H1 (cell line): Measurements from ENCODE around the gene HOXB3. TPM values are rescaled to one million over a fixed set of nuclear protein-coding genes. Genes with fewer than 3 reads are reported as not detected.

ENCODE experiments used
- CTCF ChIA-PET: fragments of 300-600 bp; sonication (Branson Sonifier 250); formaldehyde crosslinking; loops from one replicate; lab custom pipeline; 2021; ENCODE audit not compliant: partially characterized antibody; lab: Charles Lee
- POLR2A ChIA-PET: fragments of 300-600 bp; sonication (Branson Sonifier 250); formaldehyde crosslinking; loops from one replicate; lab custom pipeline; 2021; ENCODE audit warnings: inconsistent platforms; ENCODE audit not compliant: partially characterized antibody; lab: Charles Lee
- DNase-seq, 2 experiments: peaks; one replicate each; pipeline versions ENCODE4 v3.0.0 to v3.0.0-alpha.2; 2010 to 2022; ENCODE audit warnings: low spot score in 2 of 2, low read depth in 1 of 2, mixed read lengths in 1 of 2
- FAIRE-seq: peaks from 2 replicates; lab custom pipeline; 2011; peaks lifted over from hg19 to GRCh38; lab: Jason Lieb, UNC
- H2AFZ ChIP-seq: 2 replicates; pipeline ENCODE4 v1.8.1; 2012; ENCODE audit warnings: low read length, inconsistent platforms
- H2AK5ac ChIP-seq: 2 replicates; pipeline ENCODE4 v1.6.1; 2013; ENCODE audit warnings: low read depth, low read length
- H2BK120ac ChIP-seq: replicated peaks from 2 replicates; pipeline ENCODE3; 2013; ENCODE audit warnings: low read depth, low read length, inconsistent platforms
- H2BK12ac ChIP-seq: 2 replicates; pipeline ENCODE4 v1.6.1; 2013; ENCODE audit warnings: low read depth, low read length
- H2BK15ac ChIP-seq: 2 replicates; pipeline ENCODE4 v1.6.1; 2013; ENCODE audit warnings: low read length
- H2BK20ac ChIP-seq: 2 replicates; pipeline ENCODE4 v1.6.1; 2013; ENCODE audit warnings: low read length
- H2BK5ac ChIP-seq: 2 replicates; pipeline ENCODE4 v1.6.1; 2013; ENCODE audit warnings: low read depth, low read length
- H3K14ac ChIP-seq: 2 replicates; pipeline ENCODE4 v1.6.1; 2013; ENCODE audit warnings: inconsistent platforms; ENCODE audit not compliant: insufficient read length
- H3K18ac ChIP-seq: 2 replicates; pipeline ENCODE4 v1.6.1; 2013; ENCODE audit warnings: low read length; ENCODE audit errors: extremely low read depth
- H3K23ac ChIP-seq: 2 replicates; pipeline ENCODE4 v1.6.1; 2013; ENCODE audit warnings: inconsistent platforms; ENCODE audit not compliant: insufficient read length
- H3K23me2 ChIP-seq: 2 replicates; pipeline ENCODE4 v1.6.1; 2013; ENCODE audit warnings: low read depth, low read length
- H3K27ac ChIP-seq: 2 replicates; pipeline ENCODE4 v1.6.1; 2011; ENCODE audit warnings: low read depth, low read length, inconsistent platforms
- H3K27me3 ChIP-seq, 4 experiments: replicated peaks in 1 of 4; 1 replicate in 1 of 4; 2 replicates in 3 of 4; pipeline versions ENCODE4 v1.6.1 to v1.8.1; 2011 to 2013; ENCODE audit warnings: low read length in 3 of 4, mild to moderate bottlenecking in 3 of 4, inconsistent platforms in 2 of 4, mixed read lengths in 2 of 4, moderate library complexity in 1 of 4; ENCODE audit not compliant: control insufficient read depth in 3 of 4, insufficient read depth in 3 of 4; ENCODE audit errors: extremely low read depth in 1 of 4
- H3K36me3 ChIP-seq, 4 experiments: 2 replicates each; pipeline versions ENCODE4 v1.6.1 to v1.8.1; 2011 to 2013; ENCODE audit warnings: mild to moderate bottlenecking in 4 of 4, low read length in 3 of 4, moderate library complexity in 2 of 4, control low read depth in 1 of 4, inconsistent platforms in 1 of 4; ENCODE audit not compliant: insufficient read depth in 4 of 4, control insufficient read depth in 2 of 4
- H3K4ac ChIP-seq: replicated peaks from 2 replicates; pipeline ENCODE3; 2013; ENCODE audit warnings: low read length, low read depth, mixed read lengths, inconsistent platforms; ENCODE audit not compliant: insufficient read length
- H3K4me1 ChIP-seq, 4 experiments: replicated peaks in 1 of 4; 1 replicate in 1 of 4; 2 replicates in 3 of 4; pipeline versions ENCODE4 v1.6.1 to v1.8.1; 2011 to 2013; ENCODE audit warnings: low read length in 3 of 4, inconsistent platforms in 2 of 4, mixed read lengths in 1 of 4; ENCODE audit not compliant: insufficient read depth in 4 of 4, control insufficient read depth in 3 of 4
- H3K4me2 ChIP-seq, 2 experiments: 2 replicates each; pipeline versions ENCODE4 v1.6.1 to v1.8.1; 2011 to 2013; ENCODE audit warnings: low read depth in 2 of 2, low read length in 2 of 2, control low read depth in 1 of 2, inconsistent platforms in 1 of 2, mild to moderate bottlenecking in 1 of 2; ENCODE audit not compliant: insufficient read depth in 1 of 2
- H3K4me3 ChIP-seq, 4 experiments: fragments of 200-600, 300-600 bp in 1 of 4; sonication (generic), shearing (Covaris generic), sonication (Bioruptor Twin) in 1 of 4; 2 replicates each; pipeline versions ENCODE4 v1.5.1 to v1.8.1; 2011 to 2016; ENCODE audit warnings: low read length in 4 of 4, low read depth in 3 of 4, control low read depth in 2 of 4, inconsistent platforms in 2 of 4, mild to moderate bottlenecking in 2 of 4, mixed read lengths in 1 of 4, moderate library complexity in 1 of 4; ENCODE audit not compliant: insufficient read depth in 2 of 4; ENCODE audit errors: extremely low read depth in 1 of 4
- H3K56ac ChIP-seq: replicated peaks from 2 replicates; pipeline ENCODE3; 2013; ENCODE audit warnings: low read depth, mild to moderate bottlenecking, mixed read lengths, low read length, inconsistent platforms; ENCODE audit not compliant: insufficient read length
- H3K79me1 ChIP-seq: 2 replicates; pipeline ENCODE4 v1.6.1; 2013; ENCODE audit warnings: low read depth, low read length, control low read depth
- H3K79me2 ChIP-seq, 2 experiments: 2 replicates each; pipeline versions ENCODE4 v1.6.1 to v1.8.1; 2012 to 2013; ENCODE audit warnings: low read length in 2 of 2, mild to moderate bottlenecking in 2 of 2, inconsistent platforms in 1 of 2; ENCODE audit not compliant: insufficient read depth in 2 of 2, control insufficient read depth in 1 of 2
- H3K9ac ChIP-seq, 4 experiments: replicated peaks in 1 of 4; 1 replicate in 1 of 4; 2 replicates in 3 of 4; pipeline versions ENCODE4 v1.6.1 to v1.8.1; 2011 to 2013; ENCODE audit warnings: low read depth in 3 of 4, low read length in 3 of 4, control low read depth in 2 of 4, mild to moderate bottlenecking in 2 of 4, moderate library complexity in 2 of 4, inconsistent platforms in 1 of 4; ENCODE audit errors: extremely low read depth in 1 of 4
- H3K9me3 ChIP-seq, 2 experiments: 2 replicates each; pipeline versions ENCODE4 v1.6.1 to v1.8.1; 2012 to 2013; ENCODE audit warnings: mild to moderate bottlenecking in 2 of 2, moderate library complexity in 2 of 2, control low read depth in 1 of 2, inconsistent platforms in 1 of 2, low read depth in 1 of 2, low read length in 1 of 2, mixed read lengths in 1 of 2; ENCODE audit not compliant: insufficient read depth in 2 of 2
- H4K20me1 ChIP-seq, 2 experiments: replicated peaks in 1 of 2; 2 replicates each; pipeline versions ENCODE3 to v1.8.1; 2011 to 2013; ENCODE audit warnings: inconsistent platforms in 2 of 2, low read length in 2 of 2, mild to moderate bottlenecking in 1 of 2; ENCODE audit not compliant: insufficient read depth in 2 of 2, control insufficient read depth in 1 of 2
- H4K5ac ChIP-seq: 2 replicates; pipeline ENCODE4 v1.6.1; 2013; ENCODE audit warnings: low read length, low read depth, mixed read lengths, inconsistent platforms; ENCODE audit not compliant: insufficient read length
- H4K8ac ChIP-seq: 2 replicates; pipeline ENCODE4 v1.8.0; 2013; ENCODE audit warnings: mild to moderate bottlenecking, moderate library complexity, low read length, inconsistent platforms; ENCODE audit not compliant: insufficient read depth; ENCODE audit errors: extremely low read depth
- H4K91ac ChIP-seq: replicated peaks from 2 replicates; pipeline ENCODE3; 2013; ENCODE audit warnings: low read length, mixed read lengths, inconsistent platforms; ENCODE audit not compliant: insufficient read length
- EZH2 ChIP-seq: fragments of 200-600 bp; sonication (generic); IDR thresholded peaks from 2 replicates; pipeline ENCODE4 v1.7.1; 2012; ENCODE audit warnings: low read depth, mild to moderate bottlenecking, moderate library complexity, low read length, inconsistent platforms; ENCODE audit not compliant: severe bottlenecking
- KDM4A ChIP-seq: IDR thresholded peaks from one replicate; pipeline ENCODE4 v1.7.1; 2012; ENCODE audit warnings: low read depth, mild to moderate bottlenecking, moderate library complexity, low read length, inconsistent platforms; ENCODE audit not compliant: severe bottlenecking
- SUZ12 ChIP-seq: fragments of 200-600 bp; sonication (generic); IDR thresholded peaks from 2 replicates; pipeline ENCODE4 v1.6.1; 2012; ENCODE audit warnings: mild to moderate bottlenecking, inconsistent platforms, low read length, moderate library complexity, mixed read lengths
- WGBS, 2 experiments: shearing (Covaris generic) in 1 of 2; methylation state at CpG; one replicate each; pipeline versions ENCODE4 v1.1.6 to v1.1.7; 2013 to 2015; ENCODE audit warnings: low lambda C conversion rate in 2 of 2, mixed read lengths in 2 of 2, inconsistent platforms in 1 of 2, low coverage in 1 of 2, missing lambda C conversion rate in 1 of 2; ENCODE audit not compliant: insufficient replicate concordance in 2 of 2, insufficient coverage in 1 of 2, insufficient read length in 1 of 2; ENCODE audit errors: extremely low coverage in 1 of 2, missing lambda C conversion rate in 1 of 2; 5-methylcytosine and 5-hydroxymethylcytosine counted together
- polyA plus RNA-seq, 7 experiments: library from polyadenylated mRNA; depleted of rRNA in 3 of 7; stranded (reverse) in 5 of 7; unstranded in 2 of 7; fragments of >200 nt in 5 of 7; fragments of 200-250 nt in 2 of 7; gene quantifications; 1 replicate in 5 of 7; 2 replicates in 1 of 7; 4 replicates in 1 of 7; pipeline versions ENCODE4 v1.2.1 to v1.2.3, GENCODE V29; 2011 to 2013; ENCODE audit warnings: missing spikeins in 2 of 7, mixed read lengths in 2 of 7
- total RNA-seq: library from RNA; stranded (reverse); fragmentation: NEBNext Ultra II Directional; extraction: Animal tissue kit (Norgen Biotek cat#: 25700); gene quantifications from 2 replicates; pipeline ENCODE4 v1.2.1, GENCODE V29; 2021

HOXB3 gene
- total and polyA plus RNA-seq, 2 of the 8 experiments (the other 6 are each of a cell fraction or from before 2014, with no cell fraction given) = not detected

DNA sequence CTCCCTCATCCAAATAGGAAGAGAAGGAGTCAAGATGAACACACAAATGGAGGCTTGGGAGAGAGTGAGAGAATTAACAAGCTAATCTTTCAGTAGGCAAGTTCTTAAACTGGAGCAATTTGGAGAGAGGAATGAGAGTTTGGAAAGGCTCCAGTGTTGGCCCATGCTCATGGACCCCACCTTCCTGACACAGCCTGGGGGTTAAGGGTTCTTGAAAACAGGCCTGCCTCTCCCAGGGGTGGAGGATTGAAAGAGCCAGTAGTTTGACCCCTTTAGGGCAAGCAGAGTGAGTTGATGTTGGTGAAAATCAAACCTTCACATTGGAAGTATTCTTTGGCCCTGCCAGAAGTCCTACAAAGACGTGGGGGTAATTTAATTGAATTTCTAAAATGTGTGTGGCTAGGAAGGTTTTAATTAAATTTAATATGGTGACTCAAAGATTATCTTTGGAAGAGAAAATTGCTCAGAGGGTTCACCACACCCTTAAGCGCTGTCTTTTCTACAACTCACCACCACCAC lies 5.8 kb downstream of the HOXB3 start:
- no peak overlapping the region for H3K4me3 ChIP-seq
- H3K23ac ChIP-seq = no peak overlapping the region
- no peak overlapping the region for H3K4ac ChIP-seq
- ChIA-PET POLR2A (no interaction called here), CTCF (interaction anchor here (0.6 to 2.6 kb wide), 7 partner anchors 17 to 110 kb away, joined by 3 to 9 read pairs (median 5); no protein-coding TSS in a partner anchor)
- H4K20me1 ChIP-seq = peaks cover 23 to 40% of the 10 kb centered on the region in 2 experiments
- no peaks in the 10 kb centered on the region for H3K23me2 ChIP-seq
- no peak overlapping the region for H3K14ac ChIP-seq
- FAIRE-seq = no peak
- TF ChIP-seq KDM4A (no peak), EZH2 (peak; percentile 55), SUZ12 (peak; percentile 2; the same call in 1 of the 2 replicates)
- no peak overlapping the region for H3K9ac ChIP-seq
- H3K9me3 ChIP-seq = no peaks in the 10 kb centered on the region
- no peak overlapping the region for H2BK20ac ChIP-seq
- no peak overlapping the region for H3K56ac ChIP-seq
- H3K36me3 ChIP-seq = peaks cover 0 to 18% (median 0%) of the 10 kb centered on the region in 4 experiments; a peak in 1 of 8 replicates
- H3K27ac ChIP-seq = no peak overlapping the region
- H3K27me3 ChIP-seq = peaks cover 99 to 100% (median 100%) of the 10 kb centered on the region in 4 experiments
- WGBS, 2 experiments = 29% methylated on average over 2 of the region's 2 CpGs; no CpG with 5 or more reads in 1 of the 2 experiments
- no peak overlapping the region for H2AK5ac ChIP-seq
- no peak overlapping the region for H2BK12ac ChIP-seq
- DNase-seq = no peak
- H3K4me2 ChIP-seq = no peak overlapping the region
- no peak overlapping the region for H4K5ac ChIP-seq
- H3K79me1 ChIP-seq = no peaks in the 10 kb centered on the region
- no peak overlapping the region for H2BK15ac ChIP-seq
- H4K91ac ChIP-seq = no peak overlapping the region
- H3K4me1 ChIP-seq = peaks cover 0 to 5% (median 4%) of the 10 kb centered on the region in 4 experiments; a peak in 4 of 7 replicates
- H2BK5ac ChIP-seq = no peak overlapping the region
- no peaks in the 10 kb centered on the region for H3K79me2 ChIP-seq
- H2AFZ ChIP-seq = no peak overlapping the region
- H3K18ac ChIP-seq = no peak overlapping the region
- H4K8ac ChIP-seq = no peak overlapping the region
- no peak overlapping the region for H2BK120ac ChIP-seq
